Measurements from ENCODE around the gene NOTCH1.

NOTCH1 gene

GRCh38 chr9:136549010-136549980 lies 3.4 kb upstream of the NOTCH1 start:
- peaks cover 43% of the 10 kb centered on the region for H3K27me3 Mint-ChIP-seq
- CTCF ChIA-PET: interaction anchor here (1.2 kb wide), 1 partner anchor 9 kb away, joined by 3 read pairs; no protein-coding TSS in a partner anchor
- H3K27ac Mint-ChIP-seq: no peak overlapping the region
- no peak for DNase-seq
- H3K36me3 Mint-ChIP-seq: peaks cover 2% of the 10 kb centered on the region
- no peaks in the 10 kb centered on the region for H3K9me3 Mint-ChIP-seq
- no peak overlapping the region for H3K4me3 Mint-ChIP-seq
- peaks cover 29% of the 10 kb centered on the region for H3K4me1 Mint-ChIP-seq

- CTCF ChIA-PET: no interaction called here
- no peaks in the 10 kb centered on the region for H3K9me3 Mint-ChIP-seq
- H3K27ac Mint-ChIP-seq: no peak overlapping the region
- DNase-seq: no peak
- H3K4me3 Mint-ChIP-seq: peak overlapping the region; percentile 73
- peaks cover 44% of the 10 kb centered on the region for H3K4me1 Mint-ChIP-seq
- peaks cover 27% of the 10 kb centered on the region for H3K27me3 Mint-ChIP-seq
- peaks cover 13% of the 10 kb centered on the region for H3K36me3 Mint-ChIP-seq
Observed at GRCh38 chr9:136547508-136548215, 1.8 kb upstream of the NOTCH1 start.

- H3K36me3 Mint-ChIP-seq: peaks cover 17% of the 10 kb centered on the region
Observed at GRCh38 chr9:136546697-136547501, 1.1 kb upstream of the NOTCH1 start.

GRCh38 chr9:136545692-136545964 lies 220 bp downstream of the NOTCH1 start:
- Mint-ChIP-seq H3K36me3 (peaks cover 20% of the 10 kb centered on the region), H3K27me3 (peaks cover 7% of the 10 kb centered on the region), H3K4me1 (peaks cover 46% of the 10 kb centered on the region), H3K9me3 (no peaks in the 10 kb centered on the region), H3K4me3 (peak overlapping the region; percentile 85), H3K27ac (peak overlapping the region; percentile 96)
- no peak for DNase-seq
- CTCF ChIA-PET: no interaction called here

More at GRCh38 chr9:136546697-136547501, 1.1 kb upstream of the NOTCH1 start:
- Mint-ChIP-seq H3K27me3 (peaks cover 19% of the 10 kb centered on the region), H3K9me3 (no peaks in the 10 kb centered on the region), H3K27ac (peak overlapping the region; percentile 87), H3K4me1 (peaks cover 44% of the 10 kb centered on the region), H3K4me3 (peak overlapping the region; percentile 73)
- CTCF ChIA-PET: no interaction called here
- peak; percentile 73 for DNase-seq

GRCh38 chr9:136544964-136545691 lies 720 bp downstream of the NOTCH1 start:
- H3K4me3 Mint-ChIP-seq: peak overlapping the region; percentile 88
- H3K4me1 Mint-ChIP-seq: peaks cover 48% of the 10 kb centered on the region
- no peaks in the 10 kb centered on the region for H3K9me3 Mint-ChIP-seq
- H3K27ac Mint-ChIP-seq: peak overlapping the region; percentile 87
- H3K27me3 Mint-ChIP-seq: peaks cover 4% of the 10 kb centered on the region
- CTCF ChIA-PET: no interaction called here
- peak; percentile 76 for DNase-seq
- H3K36me3 Mint-ChIP-seq: peaks cover 24% of the 10 kb centered on the region

GRCh38 chr9:136544548-136544963 lies 1.3 kb downstream of the NOTCH1 start:
- Mint-ChIP-seq H3K27ac (peak overlapping the region; percentile 87), H3K4me1 (peaks cover 53% of the 10 kb centered on the region), H3K4me3 (peak overlapping the region; percentile 88), H3K9me3 (no peaks in the 10 kb centered on the region), H3K36me3 (peaks cover 25% of the 10 kb centered on the region), H3K27me3 (peaks cover 4% of the 10 kb centered on the region)
- CTCF ChIA-PET: interaction anchor here (1.0 kb wide), 1 partner anchor 11 kb away, joined by 3 read pairs; no protein-coding TSS in a partner anchor
- peak; percentile 73 for DNase-seq

- Mint-ChIP-seq H3K4me3 (peak overlapping the region; percentile 88), H3K36me3 (peaks cover 25% of the 10 kb centered on the region), H3K9me3 (no peaks in the 10 kb centered on the region), H3K27me3 (peaks cover 4% of the 10 kb centered on the region), H3K4me1 (peaks cover 59% of the 10 kb centered on the region), H3K27ac (peak overlapping the region; percentile 69)
- DNase-seq: no peak
- CTCF ChIA-PET: interaction anchor here (1.0 kb wide), 1 partner anchor 10 kb away, joined by 3 read pairs; no protein-coding TSS in a partner anchor
Observed at GRCh38 chr9:136543830-136544547, 1.9 kb downstream of the NOTCH1 start.

- no peak for DNase-seq
- H3K27ac Mint-ChIP-seq: peak overlapping the region; percentile 69
- H3K4me1 Mint-ChIP-seq: peaks cover 66% of the 10 kb centered on the region
- no peaks in the 10 kb centered on the region for H3K9me3 Mint-ChIP-seq
- CTCF ChIA-PET: no interaction called here
- peaks cover 27% of the 10 kb centered on the region for H3K36me3 Mint-ChIP-seq
- H3K4me3 Mint-ChIP-seq: peak overlapping the region; percentile 88
- no peaks in the 10 kb centered on the region for H3K27me3 Mint-ChIP-seq
Observed at GRCh38 chr9:136543280-136543679, 2.6 kb downstream of the NOTCH1 start.

GRCh38 chr9:136542241-136543040 lies 3.4 kb downstream of the NOTCH1 start:
- no peak for DNase-seq
- no peaks in the 10 kb centered on the region for H3K9me3 Mint-ChIP-seq
- CTCF ChIA-PET: interaction anchor here (0.7 kb wide), 1 partner anchor 89 kb away, joined by 3 read pairs; no protein-coding TSS in a partner anchor
- peak overlapping the region; percentile 88 for H3K4me3 Mint-ChIP-seq
- H3K36me3 Mint-ChIP-seq: peaks cover 27% of the 10 kb centered on the region
- peaks cover 71% of the 10 kb centered on the region for H3K4me1 Mint-ChIP-seq
- H3K27me3 Mint-ChIP-seq: no peaks in the 10 kb centered on the region
- no peak overlapping the region for H3K27ac Mint-ChIP-seq

- no peak for DNase-seq
- Mint-ChIP-seq H3K27me3 (no peaks in the 10 kb centered on the region), H3K4me3 (no peak overlapping the region), H3K9me3 (no peaks in the 10 kb centered on the region), H3K4me1 (peaks cover 71% of the 10 kb centered on the region), H3K36me3 (peaks cover 31% of the 10 kb centered on the region), H3K27ac (no peak overlapping the region)
- CTCF ChIA-PET: interaction anchor here (0.7 kb wide), 1 partner anchor 90 kb away, joined by 3 read pairs; no protein-coding TSS in a partner anchor
Observed at GRCh38 chr9:136541709-136542108, 4.1 kb downstream of the NOTCH1 start.

GRCh38 chr9:136541179-136541578 lies 4.7 kb downstream of the NOTCH1 start:
- Mint-ChIP-seq H3K27me3 (no peaks in the 10 kb centered on the region), H3K4me3 (peak overlapping the region; percentile 76), H3K4me1 (peaks cover 73% of the 10 kb centered on the region), H3K36me3 (peaks cover 31% of the 10 kb centered on the region), H3K9me3 (no peaks in the 10 kb centered on the region), H3K27ac (peak overlapping the region; percentile 100)
- DNase-seq: no peak
- CTCF ChIA-PET: interaction anchor here (1.1 kb wide), 1 partner anchor 55 kb away, joined by 3 read pairs; no protein-coding TSS in a partner anchor
